Measurements from ENCODE around the gene MRPL27.
A peak's percentile ranks its signal among the peaks of the same experiment; 100 is the strongest.
"Not testable (repeated sequence)": the region's sequence is repeated elsewhere in the genome, so short reads cannot be mapped to it uniquely, and the experiment has no call there.

MRPL27 gene

GRCh38 chr17:50372758-50373556 is at the start of gene MRPL27, which contains the start of gene EME1:
MRPL27 (minus strand) TSS chr17:50373184; CDS start chr17:50373170, 14 bp downstream.
EME1 (plus strand) TSS chr17:50373229; CDS start chr17:50375209, 1,980 bp downstream.
- DNase-seq, result peak; percentile 90 to 96

GRCh38 chr17:50422738-50423137 is 49.8 kb upstream of the MRPL27 start:
- DNase-seq, result no peak

- no peak for DNase-seq
Observed at GRCh38 chr17:50421308-50422051, 48.5 kb upstream of the MRPL27 start.

DNA sequence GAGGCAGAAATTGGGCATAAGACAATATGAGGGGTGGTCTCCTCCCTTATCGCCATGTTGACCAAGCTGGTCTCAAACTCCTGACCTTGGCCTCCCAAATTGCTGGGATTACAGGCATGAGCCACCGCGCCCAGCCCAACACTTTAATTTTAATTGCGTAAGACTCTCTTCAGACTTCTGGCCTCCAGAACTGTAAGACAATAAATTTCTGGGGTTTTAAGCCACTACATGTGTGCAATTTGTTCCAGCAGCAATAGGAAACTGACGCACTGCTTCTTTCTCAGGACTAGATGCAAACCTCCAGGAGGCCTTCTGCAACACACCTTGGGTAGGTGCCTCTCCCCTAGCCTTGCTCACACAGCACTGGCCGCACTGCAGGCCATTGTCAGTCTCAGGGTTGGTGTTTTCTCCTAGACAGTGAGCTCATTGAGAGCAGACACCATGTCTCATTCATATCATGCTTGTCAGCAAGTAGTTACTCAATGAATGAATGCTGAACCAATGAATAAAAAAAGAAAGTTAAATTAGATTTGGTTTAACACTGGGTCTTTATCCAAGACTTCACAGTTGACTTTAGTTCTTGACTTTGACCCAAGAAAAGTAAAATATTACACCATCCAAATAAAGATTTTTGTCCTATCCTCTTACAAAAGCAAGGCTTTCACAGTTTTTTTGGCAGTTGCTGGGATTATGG is 47.6 kb upstream of the MRPL27 start:
- no peak for DNase-seq

- DNase-seq, result not testable (repeated sequence)
Observed at GRCh38 chr17:50419577-50419976, 46.6 kb upstream of the MRPL27 start.

- no peak for DNase-seq
Observed at GRCh38 chr17:50414808-50415207, 41.8 kb upstream of the MRPL27 start.

GRCh38 chr17:50412188-50412732 is 39.3 kb upstream of the MRPL27 start:
- DNase-seq, result no peak

GRCh38 chr17:50407921-50408320 is 34.9 kb upstream of the MRPL27 start:
- DNase-seq, result no peak

DNA sequence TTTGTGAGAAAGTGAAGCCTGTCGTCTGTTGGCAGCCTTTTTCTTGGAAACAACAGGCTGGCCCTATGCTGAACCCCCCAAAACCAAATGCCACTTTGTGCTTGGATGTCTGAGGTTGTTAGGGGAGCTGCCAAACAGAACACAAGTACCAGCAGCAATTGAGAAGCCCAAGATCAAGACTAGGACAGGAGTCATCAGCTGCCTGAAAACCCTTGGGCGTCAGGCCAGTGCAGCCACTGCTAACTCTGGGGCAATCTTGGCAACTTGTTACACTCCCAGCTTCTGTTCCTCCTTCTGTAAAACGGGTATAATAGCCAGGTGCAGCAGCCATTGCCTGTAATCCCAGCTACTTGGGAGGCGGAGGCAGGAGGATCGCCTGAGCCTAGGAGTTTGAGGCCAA is 33.6 kb upstream of the MRPL27 start:
- no peak for DNase-seq

DNA sequence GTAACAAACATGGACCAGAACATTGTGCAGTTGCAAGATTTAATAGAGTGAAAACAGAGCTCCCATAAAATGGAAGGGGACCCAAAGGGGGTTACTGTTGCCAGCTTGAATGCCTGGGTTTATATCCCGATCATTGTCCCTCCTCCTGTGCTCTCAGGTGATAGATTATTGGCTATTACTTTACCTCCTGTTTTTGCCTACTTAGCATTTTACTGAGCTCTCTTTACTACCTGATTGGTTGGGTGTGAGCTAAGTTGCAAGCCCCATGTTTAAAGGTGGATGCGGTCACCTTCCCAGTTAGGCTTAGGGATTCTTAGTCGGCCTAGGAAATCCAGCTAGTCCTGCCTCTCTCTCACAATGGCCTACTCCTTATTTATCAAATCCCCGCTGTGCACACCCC is 32.4 kb upstream of the MRPL27 start:
- DNase-seq, result not testable (repeated sequence)

- DNase-seq, result not testable (repeated sequence)
Observed at GRCh38 chr17:50399591-50399990, 26.6 kb upstream of the MRPL27 start.

DNA sequence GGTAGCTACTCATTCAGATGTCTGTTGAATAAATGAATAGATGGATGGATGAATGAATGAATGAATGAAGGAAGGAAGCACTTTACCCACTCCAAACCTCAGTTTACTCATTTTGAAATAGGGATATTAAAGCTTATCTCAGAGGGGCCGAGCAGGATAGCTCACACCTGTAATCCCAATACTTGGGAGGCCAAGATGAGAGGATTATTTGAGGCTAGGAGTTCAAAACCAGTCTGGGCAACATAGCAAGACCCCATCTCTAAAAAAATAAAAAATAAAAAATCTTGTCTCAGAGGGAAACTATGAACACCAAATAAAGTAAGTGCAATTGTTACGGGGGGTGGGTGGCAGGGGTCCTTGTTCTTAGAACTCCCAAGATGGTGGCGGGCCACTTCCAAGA is 25.7 kb upstream of the MRPL27 start:
- not testable (repeated sequence) for DNase-seq

- DNase-seq, result peak; percentile 37 to 45
Observed at GRCh38 chr17:50397919-50398285, 24.9 kb upstream of the MRPL27 start.

DNA sequence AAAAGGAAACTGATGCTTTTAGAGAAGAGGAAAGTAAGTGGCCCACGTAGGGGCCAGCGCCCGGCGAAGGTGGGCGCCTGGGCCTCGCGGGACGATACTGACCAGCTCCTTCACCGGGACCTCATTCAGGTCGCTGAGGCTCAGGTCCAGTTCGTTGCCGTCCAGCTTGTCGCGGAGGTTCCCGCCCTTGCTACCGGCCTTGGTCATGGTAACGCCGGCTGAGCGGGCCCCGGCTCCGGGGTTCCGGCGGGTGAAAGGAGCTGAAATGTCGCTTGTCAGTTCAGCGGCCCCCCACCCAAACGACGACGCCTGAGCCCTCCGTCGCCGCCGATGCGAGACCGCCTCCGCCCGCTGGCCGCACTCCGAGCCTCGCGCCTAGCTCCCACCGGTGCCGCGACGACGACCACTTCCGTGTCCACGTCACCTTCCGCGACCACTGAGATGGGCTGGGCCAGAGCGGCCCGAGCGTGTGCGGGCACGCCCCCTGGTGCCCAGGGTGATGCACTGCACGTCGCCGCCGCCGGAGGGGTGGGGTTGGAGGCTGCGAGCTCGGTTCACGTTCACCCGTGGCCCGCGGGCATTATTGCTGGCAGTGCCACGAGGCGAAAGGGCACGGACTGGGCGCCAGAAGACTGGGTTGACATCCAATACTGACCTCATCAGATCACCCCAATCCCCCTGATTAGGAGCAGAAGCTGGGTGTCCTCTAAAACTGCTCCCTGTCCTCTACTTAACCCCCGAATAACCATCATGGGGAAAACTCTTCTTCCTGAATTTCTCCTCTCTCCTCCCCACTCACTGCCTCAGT is 24.3 kb upstream of the MRPL27 start, which contains the start of gene LRRC59:
LRRC59 (minus strand) TSS at position 413 of the 808 bp plus-strand sequence; CDS start at position 207, 206 bp downstream.
- peak; percentile 62 to 89 for DNase-seq

GRCh38 chr17:50396261-50397110 is 23.5 kb upstream of the MRPL27 start:
- DNase-seq, result peak; percentile 26 to 40

GRCh38 chr17:50394711-50395110 is 21.7 kb upstream of the MRPL27 start:
- no peak for DNase-seq

- DNase-seq, result no peak
Observed at GRCh38 chr17:50393700-50394099, 20.7 kb upstream of the MRPL27 start.

- no peak for DNase-seq
Observed at GRCh38 chr17:50392621-50393020, 19.6 kb upstream of the MRPL27 start.

- DNase-seq, result no peak
Observed at GRCh38 chr17:50389534-50389933, 16.6 kb upstream of the MRPL27 start.

DNA sequence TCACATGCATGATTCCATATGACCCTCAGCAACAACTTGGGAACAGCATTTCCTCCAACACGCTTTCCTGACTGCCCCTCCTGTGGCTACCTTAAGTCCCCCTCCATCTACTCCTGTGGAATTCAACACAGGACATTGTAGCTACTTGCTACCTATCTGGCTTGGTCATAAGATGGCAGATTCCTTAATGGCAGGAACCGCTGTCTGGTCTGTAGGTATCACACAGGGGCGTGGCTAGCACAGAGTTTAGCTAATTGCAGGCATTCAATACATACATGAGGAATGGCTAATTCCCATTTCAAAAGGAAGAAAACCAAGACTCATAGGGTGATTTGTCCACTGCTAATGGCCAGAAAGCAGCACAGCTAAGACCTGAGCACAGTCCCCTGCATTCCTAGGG is 15.7 kb upstream of the MRPL27 start:
- no peak for DNase-seq

GRCh38 chr17:50386510-50386909 is 13.5 kb upstream of the MRPL27 start:
- DNase-seq, result no peak
